ENCODE data around the gene ELOVL5. TPM values are rescaled to one million over a fixed set of nuclear protein-coding genes. Genes with fewer than 3 reads are reported as not detected.

ELOVL5 gene
- total and polyA plus RNA-seq, 2 donors from 2014 or later, result 20.5 to 42.0 TPM

GRCh38 chr6:53302678-53303360 lies 45.9 kb downstream of the ELOVL5 start:
- Histone ChIP-seq H3K27me3 (ENCODE audit: control insufficient read depth, insufficient read depth, low read length) (no peaks in the 10 kb centered on the region), H3K27ac (ENCODE audit: low read depth in 2 of 2, low read length in 2 of 2) (no peak overlapping the region), H3K36me3 (ENCODE audit: control insufficient read depth in 2 of 3, insufficient read depth in 3 of 3, low read length in 3 of 3) (no peaks in the 10 kb centered on the region), H3K4me1 (ENCODE audit: control insufficient read depth in 2 of 3, insufficient read depth in 2 of 3, low read depth in 1 of 3, low read length in 3 of 3) (peaks cover 0 to 26% (median 25%) of the 10 kb centered on the region in 3 donors), H3K4me3 (ENCODE audit: low read length in 3 of 3) (peak overlapping the region in 1 of 3 donors; percentile 9), H3K9ac (ENCODE audit: low read length in 3 of 3) (no peak overlapping the region), H3K9me3 (ENCODE audit: control insufficient read depth in 2 of 3, insufficient read depth in 1 of 3, low read length in 3 of 3) (no peaks in the 10 kb centered on the region)
- TF ChIP-seq CTCF (IDR thresholded peaks at IDR 0.05; ENCODE audit: borderline replicate concordance, extremely low read depth, insufficient read depth), result no peak
- peak in 1 of 5 donors; percentile 35 for DNase-seq
- intact Hi-C loops (cut with DNase I), result no loop called here
- no peak for FAIRE-seq

GRCh38 chr6:53301801-53302537 lies 46.8 kb downstream of the ELOVL5 start:
- H3K4me3 ChIP-seq (ENCODE audit: low read length in 3 of 3), result peak overlapping the region in 1 of 3 donors; percentile 8
- no peak for FAIRE-seq
- TF ChIP-seq CTCF (IDR thresholded peaks at IDR 0.05; ENCODE audit: borderline replicate concordance, extremely low read depth, insufficient read depth), result no peak
- no peaks in the 10 kb centered on the region for H3K36me3 ChIP-seq (ENCODE audit: control insufficient read depth in 2 of 3, insufficient read depth in 3 of 3, low read length in 3 of 3)
- intact Hi-C loops (cut with DNase I), result no loop called here
- H3K27me3 ChIP-seq (ENCODE audit: control insufficient read depth, insufficient read depth, low read length), result no peaks in the 10 kb centered on the region
- no peaks in the 10 kb centered on the region for H3K9me3 ChIP-seq (ENCODE audit: control insufficient read depth in 2 of 3, insufficient read depth in 1 of 3, low read length in 3 of 3)
- H3K9ac ChIP-seq (ENCODE audit: low read length in 3 of 3), result no peak overlapping the region
- H3K27ac ChIP-seq (ENCODE audit: low read depth in 2 of 2, low read length in 2 of 2), result peak overlapping the region; percentile 38 to 41
- no peak for DNase-seq
- peaks cover 0 to 23% (median 23%) of the 10 kb centered on the region in 3 donors for H3K4me1 ChIP-seq (ENCODE audit: control insufficient read depth in 2 of 3, insufficient read depth in 2 of 3, low read depth in 1 of 3, low read length in 3 of 3)

- intact Hi-C loops (cut with DNase I), result no loop called here
- peak overlapping the region in 1 of 2 donors; percentile 41 for H3K27ac ChIP-seq (ENCODE audit: low read depth in 2 of 2, low read length in 2 of 2)
- no peaks in the 10 kb centered on the region for H3K36me3 ChIP-seq (ENCODE audit: control insufficient read depth in 2 of 3, insufficient read depth in 3 of 3, low read length in 3 of 3)
- no peak overlapping the region for H3K9ac ChIP-seq (ENCODE audit: low read length in 3 of 3)
- no peak for TF ChIP-seq CTCF (IDR thresholded peaks at IDR 0.05; ENCODE audit: borderline replicate concordance, extremely low read depth, insufficient read depth)
- H3K9me3 ChIP-seq (ENCODE audit: control insufficient read depth in 2 of 3, insufficient read depth in 1 of 3, low read length in 3 of 3), result no peaks in the 10 kb centered on the region
- H3K4me3 ChIP-seq (ENCODE audit: low read length in 3 of 3), result no peak overlapping the region
- FAIRE-seq (no peak), DNase-seq (no peak)
- no peaks in the 10 kb centered on the region for H3K27me3 ChIP-seq (ENCODE audit: control insufficient read depth, insufficient read depth, low read length)
- H3K4me1 ChIP-seq (ENCODE audit: control insufficient read depth in 2 of 3, insufficient read depth in 2 of 3, low read depth in 1 of 3, low read length in 3 of 3), result peaks cover 0 to 25% (median 22%) of the 10 kb centered on the region in 3 donors
Measured at GRCh38 chr6:53300656-53301551, 47.8 kb downstream of the ELOVL5 start.
